ENCODE data around the gene DOK4.

DOK4 gene

GRCh38 chr16:57430955-57431354, 55.3 kb downstream of the DOK4 start:
- H2AFZ ChIP-seq (ENCODE audit: low read length), result no peak overlapping the region
- H3F3A ChIP-seq (ENCODE audit: low read depth), result no peaks in the 10 kb centered on the region
- H3K36me3 ChIP-seq (ENCODE audit: insufficient read depth, low read length), result peaks cover 74% of the 10 kb centered on the region; the same call in 1 of the 2 replicates
- H3K27me3 ChIP-seq (ENCODE audit: insufficient read depth, low read length, poor library complexity, severe bottlenecking), result no peaks in the 10 kb centered on the region
- no peaks in the 10 kb centered on the region for H3K9me3 ChIP-seq (ENCODE audit: insufficient read depth, low read depth, low read length)
- no peaks in the 10 kb centered on the region for H3K9me2 ChIP-seq (replicated peaks; ENCODE audit: low read depth, low read length)
- H3K4me2 ChIP-seq (ENCODE audit: low read depth, low read length, poor library complexity, severe bottlenecking), result no peak overlapping the region
- no peaks in the 10 kb centered on the region for H3K4me1 ChIP-seq (ENCODE audit: insufficient read depth, low read length, poor library complexity, severe bottlenecking)
- no peak overlapping the region for H3K9ac ChIP-seq (ENCODE audit: low read depth, low read length, poor library complexity, severe bottlenecking)
- H4K20me1 ChIP-seq (ENCODE audit: insufficient read depth, low read length, poor library complexity, severe bottlenecking), result no peaks in the 10 kb centered on the region
- no peak for TF ChIP-seq EZH2phosphoT487 (IDR thresholded peaks at IDR 0.05; ENCODE audit: borderline replicate concordance)
- no peak for TF ChIP-seq CTCF (conservative IDR thresholded peaks at IDR 0.05; ENCODE audit: low read length)
- no peak overlapping the region for H3K4me3 ChIP-seq (ENCODE audit: low read length, poor library complexity, severe bottlenecking)
- H3K79me2 ChIP-seq (ENCODE audit: insufficient read depth, low read length), result no peaks in the 10 kb centered on the region

- Histone ChIP-seq H3F3A (ENCODE audit: low read depth) (no peaks in the 10 kb centered on the region), H4K20me1 (ENCODE audit: insufficient read depth, low read length, poor library complexity, severe bottlenecking) (no peaks in the 10 kb centered on the region), H3K79me2 (ENCODE audit: insufficient read depth, low read length) (no peaks in the 10 kb centered on the region), H3K27me3 (ENCODE audit: insufficient read depth, low read length, poor library complexity, severe bottlenecking) (no peaks in the 10 kb centered on the region), H2AFZ (ENCODE audit: low read length) (no peak overlapping the region), H3K4me3 (ENCODE audit: low read length, poor library complexity, severe bottlenecking) (no peak overlapping the region), H3K4me2 (ENCODE audit: low read depth, low read length, poor library complexity, severe bottlenecking) (no peak overlapping the region), H3K36me3 (ENCODE audit: insufficient read depth, low read length) (peaks cover 49% of the 10 kb centered on the region; the same call in 1 of the 2 replicates), H3K4me1 (ENCODE audit: insufficient read depth, low read length, poor library complexity, severe bottlenecking) (no peaks in the 10 kb centered on the region), H3K9ac (ENCODE audit: low read depth, low read length, poor library complexity, severe bottlenecking) (no peak overlapping the region), H3K9me2 (replicated peaks; ENCODE audit: low read depth, low read length) (no peaks in the 10 kb centered on the region), H3K9me3 (ENCODE audit: insufficient read depth, low read depth, low read length) (no peaks in the 10 kb centered on the region)
- TF ChIP-seq CTCF (conservative IDR thresholded peaks at IDR 0.05; ENCODE audit: low read length) (no peak), EZH2phosphoT487 (IDR thresholded peaks at IDR 0.05; ENCODE audit: borderline replicate concordance) (no peak)
These were observed 58.5 kb downstream of the DOK4 start for GRCh38 chr16:57427824-57428223.

DNA sequence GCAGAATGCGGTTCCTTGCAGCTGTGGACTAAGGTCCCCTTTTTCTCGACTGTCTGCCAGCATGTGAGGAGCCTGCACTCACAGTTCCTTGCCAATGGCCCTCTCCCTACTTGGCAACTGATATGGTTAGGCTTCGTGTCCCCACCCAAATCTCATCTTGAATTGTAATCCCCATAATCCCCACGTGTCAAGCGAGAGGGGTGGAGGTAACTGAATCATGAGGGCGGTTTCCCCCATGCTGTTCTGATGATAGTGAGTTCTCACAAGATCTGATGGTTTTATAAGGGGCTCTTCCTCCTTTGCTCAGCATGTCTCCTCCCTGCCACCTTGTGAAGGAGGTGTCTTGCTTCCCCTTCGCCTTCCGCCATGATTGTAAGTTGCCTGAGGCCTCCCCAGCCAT, 59.0 kb downstream of the DOK4 start:
- TF ChIP-seq CTCF (conservative IDR thresholded peaks at IDR 0.05; ENCODE audit: low read length) (no peak), EZH2phosphoT487 (IDR thresholded peaks at IDR 0.05; ENCODE audit: borderline replicate concordance) (no peak)
- no peaks in the 10 kb centered on the region for H3K27me3 ChIP-seq (ENCODE audit: insufficient read depth, low read length, poor library complexity, severe bottlenecking)
- H3K4me3 ChIP-seq (ENCODE audit: low read length, poor library complexity, severe bottlenecking), result no peak overlapping the region
- no peaks in the 10 kb centered on the region for H3K9me2 ChIP-seq (replicated peaks; ENCODE audit: low read depth, low read length)
- H3K79me2 ChIP-seq (ENCODE audit: insufficient read depth, low read length), result no peaks in the 10 kb centered on the region
- H2AFZ ChIP-seq (ENCODE audit: low read length), result no peak overlapping the region
- H3K9ac ChIP-seq (ENCODE audit: low read depth, low read length, poor library complexity, severe bottlenecking), result no peak overlapping the region
- no peaks in the 10 kb centered on the region for H3F3A ChIP-seq (ENCODE audit: low read depth)
- H4K20me1 ChIP-seq (ENCODE audit: insufficient read depth, low read length, poor library complexity, severe bottlenecking), result no peaks in the 10 kb centered on the region
- no peak overlapping the region for H3K4me2 ChIP-seq (ENCODE audit: low read depth, low read length, poor library complexity, severe bottlenecking)
- H3K4me1 ChIP-seq (ENCODE audit: insufficient read depth, low read length, poor library complexity, severe bottlenecking), result no peaks in the 10 kb centered on the region
- no peaks in the 10 kb centered on the region for H3K9me3 ChIP-seq (ENCODE audit: insufficient read depth, low read depth, low read length)
- peaks cover 44% of the 10 kb centered on the region; the same call in 1 of the 2 replicates for H3K36me3 ChIP-seq (ENCODE audit: insufficient read depth, low read length)
